AG09319 (cell line): ENCODE measurements around the gene SEPTIN7.

Experiments
- DNase-seq: peaks from one replicate; pipeline ENCODE4 v3.0.0-alpha.2; 2010; ENCODE audit warnings: low read depth; ENCODE audit errors: extremely low read depth
- TF ChIP-seq, protein P1 (sequence below): IDR thresholded peaks from 2 replicates; pipeline ENCODE4 v1.5.1; 2011; ENCODE audit warnings: low read depth, mild to moderate bottlenecking, inconsistent platforms, low read length, moderate library complexity

Gene SEPTIN7

DNA sequence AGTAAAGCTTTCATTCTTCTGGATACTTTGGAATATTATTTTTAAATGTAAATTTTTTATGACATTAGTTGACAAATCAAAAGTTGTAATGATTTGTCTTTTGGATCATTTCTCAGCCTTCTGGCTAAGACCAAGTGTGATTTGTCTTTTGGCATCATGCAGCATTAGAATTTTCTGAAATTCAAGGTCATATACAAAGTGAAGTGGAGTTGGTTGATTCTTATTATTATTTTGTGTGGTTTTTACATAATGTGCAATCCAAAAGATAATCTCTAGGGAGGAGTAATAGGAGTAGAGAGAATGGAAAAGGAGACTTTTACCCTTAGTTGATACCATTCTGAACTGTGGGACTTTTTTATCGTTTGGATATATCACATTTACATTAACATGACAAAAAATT, 24.2 kb upstream of the SEPTIN7 start:
- TF ChIP-seq, protein P1, sequence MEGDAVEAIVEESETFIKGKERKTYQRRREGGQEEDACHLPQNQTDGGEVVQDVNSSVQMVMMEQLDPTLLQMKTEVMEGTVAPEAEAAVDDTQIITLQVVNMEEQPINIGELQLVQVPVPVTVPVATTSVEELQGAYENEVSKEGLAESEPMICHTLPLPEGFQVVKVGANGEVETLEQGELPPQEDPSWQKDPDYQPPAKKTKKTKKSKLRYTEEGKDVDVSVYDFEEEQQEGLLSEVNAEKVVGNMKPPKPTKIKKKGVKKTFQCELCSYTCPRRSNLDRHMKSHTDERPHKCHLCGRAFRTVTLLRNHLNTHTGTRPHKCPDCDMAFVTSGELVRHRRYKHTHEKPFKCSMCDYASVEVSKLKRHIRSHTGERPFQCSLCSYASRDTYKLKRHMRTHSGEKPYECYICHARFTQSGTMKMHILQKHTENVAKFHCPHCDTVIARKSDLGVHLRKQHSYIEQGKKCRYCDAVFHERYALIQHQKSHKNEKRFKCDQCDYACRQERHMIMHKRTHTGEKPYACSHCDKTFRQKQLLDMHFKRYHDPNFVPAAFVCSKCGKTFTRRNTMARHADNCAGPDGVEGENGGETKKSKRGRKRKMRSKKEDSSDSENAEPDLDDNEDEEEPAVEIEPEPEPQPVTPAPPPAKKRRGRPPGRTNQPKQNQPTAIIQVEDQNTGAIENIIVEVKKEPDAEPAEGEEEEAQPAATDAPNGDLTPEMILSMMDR = no peak
- DNase-seq = no peak

DNA sequence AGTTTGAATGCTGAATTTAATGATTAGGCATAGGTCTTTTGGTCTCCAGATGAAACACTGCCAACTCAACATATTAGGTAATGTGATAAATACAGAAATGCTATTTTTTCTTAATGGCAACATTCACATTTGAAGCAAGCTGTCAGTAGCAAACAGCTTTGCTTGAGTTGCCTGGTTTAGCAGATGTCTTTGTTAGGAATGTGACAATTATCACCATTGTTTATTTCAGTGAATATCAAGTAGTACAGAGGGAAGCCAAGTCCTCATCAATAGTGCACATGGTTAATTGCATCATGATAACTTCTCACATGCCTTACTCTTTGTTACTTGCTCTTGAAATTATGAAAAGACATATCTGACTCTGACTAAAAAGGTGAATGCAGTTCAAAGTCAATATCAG, 23.7 kb upstream of the SEPTIN7 start:
- TF ChIP-seq, protein P1 = no peak
- no peak for DNase-seq

DNA sequence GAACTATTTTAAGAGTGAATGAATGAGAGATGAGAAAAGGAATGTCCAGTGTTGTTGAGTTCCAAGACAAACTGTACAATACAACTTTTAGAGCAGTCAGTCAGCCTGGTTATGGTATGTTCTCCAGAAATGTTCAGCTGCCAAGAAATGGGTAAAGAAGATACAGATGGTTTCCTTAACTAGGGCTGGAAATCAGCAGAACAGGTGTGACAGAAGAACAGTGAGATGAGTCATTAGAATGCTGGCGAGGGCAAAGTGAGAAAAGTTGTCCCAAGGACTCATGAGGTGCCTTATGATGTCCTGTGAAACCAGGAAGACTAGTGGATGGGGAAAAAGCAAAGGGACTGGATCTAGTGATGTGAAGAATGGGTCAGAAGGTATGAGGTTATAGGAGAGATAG, 20.8 kb upstream of the SEPTIN7 start:
- TF ChIP-seq, protein P1 = no peak
- no peak for DNase-seq

- no peak for DNase-seq
- TF ChIP-seq, protein P1 = no peak
These were observed 19.6 kb upstream of the SEPTIN7 start for GRCh38 chr7:35781200-35781701.

GRCh38 chr7:35781767-35782515, 18.9 kb upstream of the SEPTIN7 start:
- no peak for DNase-seq
- TF ChIP-seq, protein P1 = no peak

DNA sequence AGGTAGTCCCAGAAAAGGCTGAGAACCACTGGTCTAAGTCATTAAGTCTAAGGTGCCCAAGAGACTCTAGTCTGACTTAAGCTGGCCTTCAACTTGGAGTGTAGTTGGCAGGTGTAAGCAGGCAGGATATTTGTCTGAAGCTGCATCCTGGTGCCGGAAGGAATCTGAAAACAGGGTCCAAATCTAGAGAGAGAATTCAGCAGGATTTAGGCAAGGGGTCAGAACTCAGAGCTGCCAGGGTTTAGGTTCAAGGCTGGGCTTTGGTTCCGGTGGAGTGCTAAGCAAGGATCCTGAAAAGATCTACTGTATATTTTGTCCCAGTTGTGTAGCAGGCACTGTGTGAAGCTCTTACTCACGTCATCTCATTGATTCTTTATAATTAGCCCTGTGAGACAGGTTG, 16.5 kb upstream of the SEPTIN7 start:
- no peak for DNase-seq
- TF ChIP-seq, protein P1 = no peak

DNA sequence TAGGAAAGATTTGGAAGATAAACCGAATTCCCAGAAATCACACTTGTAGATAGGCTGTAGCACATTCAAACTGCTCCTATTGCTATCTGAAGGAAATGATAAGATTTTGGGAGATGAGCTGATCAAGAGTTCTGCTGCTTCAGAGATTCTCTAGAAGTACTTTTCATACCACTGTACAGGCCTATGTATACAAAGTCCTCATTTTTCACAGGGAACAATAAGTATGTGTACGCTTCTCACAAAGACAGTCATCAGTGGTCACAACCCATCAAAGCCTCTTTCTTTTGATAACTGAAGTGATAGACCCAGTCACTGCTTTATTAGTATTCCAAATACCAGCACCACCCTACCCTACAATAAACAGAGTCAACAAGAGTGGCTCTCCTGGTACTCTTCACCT, 15.6 kb upstream of the SEPTIN7 start:
- TF ChIP-seq, protein P1 = no peak
- no peak for DNase-seq
